GM19193 (cell line): ENCODE data around the gene DNAJC19.

Experiments used
- POLR2A ChIP-seq: IDR thresholded peaks from 4 replicates; pipeline ENCODE4 v1.6.1; 2011; ENCODE audit not compliant: insufficient read depth, insufficient read length; ENCODE audit errors: extremely low read depth

DNAJC19 gene

GRCh38 chr3:180989291-180990163 is at the start of gene DNAJC19:
Gene DNAJC19 (minus strand): TSS chr3:180989736. CDS start chr3:180989602, 134 bp downstream.
- peak; percentile 92 for TF ChIP-seq POLR2A

- TF ChIP-seq POLR2A, result no peak
These were observed 41.4 kb upstream of the DNAJC19 start for GRCh38 chr3:181030948-181031347.

- no peak for TF ChIP-seq POLR2A
These were observed 35.7 kb upstream of the DNAJC19 start for GRCh38 chr3:181025204-181025603.

- TF ChIP-seq POLR2A, result no peak
These were observed 28.2 kb upstream of the DNAJC19 start for GRCh38 chr3:181017690-181018089.

- TF ChIP-seq POLR2A, result no peak
These were observed 19.7 kb upstream of the DNAJC19 start for GRCh38 chr3:181009225-181009624.

- no peak for TF ChIP-seq POLR2A
These were observed 19.3 kb upstream of the DNAJC19 start for GRCh38 chr3:181008796-181009195.

GRCh38 chr3:181007262-181007661 is 17.7 kb upstream of the DNAJC19 start:
- no peak for TF ChIP-seq POLR2A

GRCh38 chr3:181006541-181006940 is 17.0 kb upstream of the DNAJC19 start:
- TF ChIP-seq POLR2A, result no peak

- no peak for TF ChIP-seq POLR2A
These were observed 6.9 kb upstream of the DNAJC19 start for GRCh38 chr3:180996415-180996932.

GRCh38 chr3:180990505-180990904 is 969 bp upstream of the DNAJC19 start:
- TF ChIP-seq POLR2A, result no peak

- no peak for TF ChIP-seq POLR2A
These were observed 2.2 kb downstream of the DNAJC19 start for GRCh38 chr3:180987344-180987743.

- TF ChIP-seq POLR2A, result no peak
These were observed 6.4 kb downstream of the DNAJC19 start for GRCh38 chr3:180983136-180983535.

GRCh38 chr3:180981912-180982311 is 7.6 kb downstream of the DNAJC19 start:
- no peak for TF ChIP-seq POLR2A

GRCh38 chr3:180980611-180981010 is 8.9 kb downstream of the DNAJC19 start:
- TF ChIP-seq POLR2A, result no peak

- no peak for TF ChIP-seq POLR2A
These were observed 9.6 kb downstream of the DNAJC19 start for GRCh38 chr3:180979961-180980360.

- no peak for TF ChIP-seq POLR2A
These were observed 12.0 kb downstream of the DNAJC19 start for GRCh38 chr3:180977498-180977897.
